HG02973 (cell line): ENCODE measurements around the gene AGAP1.

Experiments used
- ATAC-seq: cut with Tn5 transposase; IDR thresholded peaks from one replicate; pipeline ENCODE4 v1.9.1; 2021; ENCODE audit warnings: moderate library complexity; ENCODE audit not compliant: unreplicated experiment

Gene AGAP1

DNA sequence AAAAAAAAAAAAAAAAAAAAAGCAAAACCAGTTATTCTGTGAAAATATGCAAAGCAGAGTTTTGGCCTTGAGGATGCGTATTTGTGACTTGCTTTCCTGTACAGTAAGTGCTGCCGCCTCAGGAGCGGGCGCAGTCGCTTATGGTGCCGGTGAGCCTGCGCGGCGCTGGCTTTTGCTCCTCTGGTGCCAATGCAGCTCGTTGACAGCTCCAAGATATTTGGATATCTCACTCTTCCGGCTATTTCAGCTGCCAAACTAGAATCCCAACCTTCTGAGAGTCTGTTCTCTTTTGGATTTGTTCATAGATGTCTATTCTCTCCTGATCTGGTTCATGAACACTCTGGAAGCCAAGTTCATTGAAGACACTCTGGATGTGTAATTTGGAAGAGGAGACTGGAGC, 184.1 kb downstream of the AGAP1 start:
- no peak for ATAC-seq

DNA sequence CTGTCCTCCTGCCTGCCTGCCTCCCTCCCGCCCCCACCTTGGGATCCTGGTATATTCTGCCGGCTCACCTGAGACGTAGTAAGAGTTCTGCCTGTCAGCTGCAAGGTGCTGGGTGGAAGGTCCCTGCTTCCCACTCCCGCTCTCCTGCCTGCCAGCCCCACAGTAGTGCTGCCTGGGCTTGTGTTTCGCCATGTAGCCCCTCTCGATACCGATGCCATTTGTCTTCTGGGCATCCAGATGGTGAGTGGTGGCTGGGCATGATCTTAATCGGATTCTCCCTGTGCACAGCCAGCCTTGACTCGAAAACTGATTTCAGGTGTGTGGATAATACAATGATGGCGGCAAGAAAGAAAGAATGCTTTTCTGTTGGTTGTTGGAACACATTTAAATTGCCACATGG, 184.9 kb downstream of the AGAP1 start:
- no peak for ATAC-seq

DNA sequence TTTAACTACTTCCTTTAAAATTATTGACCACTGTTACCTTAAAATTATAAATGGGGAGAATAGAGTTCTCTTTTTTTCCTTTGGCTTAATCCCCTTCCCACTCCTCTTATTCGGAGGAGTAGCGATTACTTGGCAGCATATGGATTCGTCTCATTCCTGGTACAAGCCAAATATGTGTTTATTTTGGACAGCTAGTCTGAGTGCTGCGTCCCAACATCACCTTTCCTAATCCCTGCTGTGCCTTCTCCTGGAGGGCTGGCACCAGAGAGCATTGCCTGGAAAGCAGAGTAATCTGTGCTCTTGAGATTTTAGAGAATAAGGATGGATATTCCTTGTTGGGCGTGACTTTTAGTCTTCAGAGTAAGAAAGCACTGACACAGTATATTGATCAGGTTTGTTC, 185.6 kb downstream of the AGAP1 start:
- ATAC-seq, result no peak

DNA sequence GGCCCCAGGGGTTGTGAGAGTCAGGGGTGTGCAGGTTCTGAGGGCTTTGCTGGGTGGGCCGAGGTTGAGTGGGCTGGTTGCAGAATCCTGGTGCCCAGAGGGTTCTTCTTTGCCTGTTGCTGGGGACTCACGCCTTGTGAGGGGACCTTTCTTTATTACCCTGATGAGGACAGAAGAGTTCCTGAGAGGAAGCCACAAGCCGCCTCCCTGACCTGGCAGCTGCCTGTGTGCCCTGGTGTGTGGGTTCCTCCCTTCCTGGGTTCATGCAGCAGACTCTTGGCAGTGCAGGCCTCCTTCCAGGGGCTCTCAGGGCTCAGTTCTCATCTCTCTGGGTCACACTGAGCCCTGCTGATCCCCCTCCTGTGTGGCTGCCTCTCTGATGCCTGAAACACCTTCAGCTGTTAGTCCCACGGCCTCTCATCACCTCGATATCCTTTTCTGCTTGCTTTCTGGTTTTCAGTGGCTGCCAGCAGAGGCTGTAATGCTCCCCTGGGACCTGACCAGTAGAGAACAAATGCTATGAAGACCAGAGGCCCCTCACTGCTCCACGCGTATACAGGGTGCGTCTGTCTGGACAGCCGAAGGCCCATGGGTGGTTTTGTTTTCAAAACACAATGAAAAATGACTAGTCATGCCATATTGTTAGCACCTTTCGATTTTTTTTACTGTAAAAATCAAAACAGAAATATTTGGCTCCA, 191.3 kb downstream of the AGAP1 start:
- ATAC-seq, result no peak

DNA sequence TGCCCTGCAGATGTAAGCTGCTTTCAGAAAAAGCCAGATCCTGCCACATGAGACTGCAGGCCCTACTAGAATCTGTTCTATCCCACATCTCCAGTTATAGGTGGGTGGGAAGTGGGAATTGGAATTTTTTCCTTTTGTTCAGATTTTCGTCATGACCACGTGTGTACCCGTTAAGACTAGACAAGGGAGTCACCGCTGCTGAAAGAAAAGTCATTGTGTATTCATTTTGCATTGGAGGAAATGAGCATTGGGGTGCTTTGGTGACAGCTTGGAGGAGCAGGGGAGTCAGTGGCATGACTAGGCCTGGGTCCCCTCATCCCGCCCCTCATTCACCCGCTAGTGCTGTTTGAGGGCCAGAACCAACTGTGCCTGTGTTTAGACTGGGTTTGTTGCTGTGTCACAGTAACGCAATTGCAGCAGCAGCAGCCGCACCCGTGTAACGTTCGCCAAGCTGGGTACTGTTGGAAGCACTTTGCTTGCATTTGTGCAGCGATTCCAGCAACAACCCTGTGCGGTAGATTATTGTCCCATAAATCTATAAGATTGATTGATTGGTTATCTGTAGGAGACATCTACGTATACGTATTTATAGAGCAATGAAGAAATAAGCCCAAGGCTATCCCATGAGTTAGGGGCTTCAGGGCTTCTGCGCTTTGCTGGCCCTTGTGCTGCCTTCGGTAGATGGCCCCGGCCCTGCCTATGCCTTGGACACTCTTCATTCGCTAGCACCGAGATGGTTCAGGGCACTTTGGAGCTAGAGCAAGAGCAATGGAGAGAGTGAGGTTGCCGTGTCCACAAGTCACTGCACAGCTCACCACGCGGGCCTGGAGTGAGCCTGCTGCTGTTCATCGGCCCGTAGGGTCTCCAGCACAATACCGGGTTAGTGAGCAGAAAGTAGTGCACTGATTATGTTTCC, 194.9 kb downstream of the AGAP1 start:
- no peak for ATAC-seq

DNA sequence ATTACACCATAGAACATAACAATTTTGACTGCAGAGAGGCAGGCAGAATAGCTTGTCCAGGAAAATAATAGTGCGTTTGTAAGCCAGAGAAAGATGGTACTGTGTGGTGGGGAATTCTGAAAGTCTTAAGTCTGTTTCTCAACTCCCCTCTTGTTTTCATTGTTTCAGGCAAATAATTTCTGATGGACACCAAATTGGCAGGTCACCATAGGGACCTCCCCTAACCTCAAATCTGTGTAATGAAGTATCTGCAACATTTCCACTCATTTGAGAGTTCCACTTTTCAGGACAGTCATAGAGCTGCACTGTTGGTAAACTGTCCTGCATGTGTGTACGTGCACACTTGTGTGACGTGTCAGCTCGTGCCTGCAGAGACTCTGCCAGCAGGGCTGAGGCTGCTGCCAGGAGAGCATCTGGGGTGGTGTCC, 195.6 kb downstream of the AGAP1 start:
- no peak for ATAC-seq

DNA sequence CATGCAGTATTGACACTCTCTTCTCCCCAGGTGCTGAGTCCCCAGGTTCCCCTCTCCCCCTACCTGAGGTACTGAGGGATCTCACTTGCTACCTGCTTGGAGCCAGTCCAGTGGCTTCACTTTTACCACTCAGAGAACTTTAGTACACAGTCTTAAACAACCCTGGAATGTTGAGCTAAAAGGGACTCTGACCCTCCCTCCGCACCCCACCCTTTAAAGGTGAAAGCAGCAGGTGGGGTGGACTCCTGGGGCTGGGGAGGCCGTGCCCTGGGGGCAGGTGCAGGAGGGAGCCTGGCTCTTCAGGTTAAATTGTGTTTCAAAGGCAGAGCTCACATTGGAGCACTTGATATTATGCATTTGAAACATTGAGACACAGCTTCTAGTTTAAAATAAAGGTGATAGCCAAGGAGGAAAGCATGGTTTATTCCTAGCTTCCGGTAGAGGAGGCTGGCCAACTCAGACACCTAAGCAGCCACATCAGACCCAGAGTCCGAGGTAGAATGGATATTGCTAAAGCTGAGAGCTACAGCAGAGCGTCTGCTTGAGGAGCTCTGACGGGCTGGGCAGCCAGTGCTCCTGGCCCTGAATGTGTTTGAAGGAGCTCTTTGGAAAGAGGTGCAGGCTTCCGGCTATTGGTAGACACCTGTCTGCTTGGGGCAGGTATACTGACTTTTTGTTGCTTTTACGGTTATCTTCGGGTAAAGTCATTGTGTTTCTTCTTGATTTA, 196.4 kb downstream of the AGAP1 start:
- no peak for ATAC-seq

DNA sequence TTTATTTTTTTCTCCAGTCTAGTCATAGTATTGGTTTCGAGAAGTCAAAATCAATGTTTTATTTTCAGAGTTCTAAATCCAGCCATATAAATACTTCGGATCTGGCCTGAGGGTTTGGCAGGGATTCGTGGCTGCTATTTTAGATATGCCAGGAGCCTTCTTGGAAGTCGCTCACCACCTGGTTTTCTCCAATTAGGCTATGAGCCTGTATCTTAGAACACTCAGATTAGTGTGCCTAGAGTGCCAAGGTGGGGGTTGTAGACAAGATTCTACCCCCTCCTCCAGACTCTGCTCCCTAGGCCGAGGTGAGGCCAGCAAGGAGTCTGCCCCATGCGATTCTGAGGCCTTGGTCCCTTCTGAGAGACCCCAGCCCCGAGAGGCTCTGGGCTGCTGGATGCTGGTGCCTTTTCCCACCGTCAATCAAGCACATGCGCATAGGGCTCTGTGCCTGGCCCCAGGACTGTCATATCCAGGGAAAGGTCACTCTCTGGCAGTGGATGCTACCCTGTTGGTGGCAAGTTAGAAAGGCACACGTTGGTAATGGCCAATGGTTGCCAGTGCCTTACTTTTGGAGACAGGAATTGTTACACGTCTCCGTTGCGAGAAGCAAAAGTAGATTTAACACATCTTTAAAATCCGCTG, 197.1 kb downstream of the AGAP1 start:
- no peak for ATAC-seq

DNA sequence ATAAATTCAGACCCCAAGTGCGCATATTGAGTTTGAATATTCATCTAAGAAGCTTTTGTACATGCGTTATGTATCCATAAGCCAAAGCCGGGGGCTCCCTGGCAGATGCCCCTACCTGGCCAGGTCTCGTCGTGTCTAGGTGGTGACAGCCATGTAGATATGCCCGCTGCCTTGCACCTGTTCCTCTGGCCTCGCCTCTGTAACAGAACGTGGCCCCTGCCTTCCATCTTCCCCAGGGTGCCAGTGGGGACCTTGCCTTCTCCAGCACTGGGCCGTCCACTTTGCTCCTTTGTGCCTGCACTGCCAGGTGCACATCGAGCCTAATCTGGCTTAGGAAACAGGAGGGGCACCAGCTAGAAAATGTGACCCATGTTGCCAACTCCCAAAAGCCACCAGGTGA, 198.2 kb downstream of the AGAP1 start:
- no peak for ATAC-seq

DNA sequence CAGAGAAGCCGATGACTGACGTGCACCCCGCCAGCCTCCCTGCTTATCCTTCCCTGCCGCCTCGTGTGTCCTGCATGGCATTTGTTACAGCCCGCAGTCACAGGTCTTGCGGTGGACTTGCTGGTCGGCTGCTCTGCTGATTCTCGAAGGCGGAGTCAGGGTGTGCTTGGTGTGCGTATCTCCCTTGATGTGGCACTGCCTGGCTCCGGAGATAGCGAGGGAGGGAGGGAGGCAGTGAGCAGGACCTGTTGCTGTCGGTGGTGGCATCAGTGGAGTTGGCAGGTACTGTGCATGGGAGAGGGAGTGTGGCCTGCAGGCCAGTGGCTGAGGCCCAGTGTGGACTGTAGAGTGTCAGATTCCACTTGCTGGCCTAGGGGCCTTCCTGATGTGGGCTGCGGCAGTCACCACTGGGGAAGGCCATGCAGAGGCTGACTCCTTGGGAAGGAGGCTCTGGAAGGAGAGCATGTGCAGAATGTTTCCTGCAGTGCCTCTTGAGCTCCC, 198.9 kb downstream of the AGAP1 start:
- no peak for ATAC-seq

DNA sequence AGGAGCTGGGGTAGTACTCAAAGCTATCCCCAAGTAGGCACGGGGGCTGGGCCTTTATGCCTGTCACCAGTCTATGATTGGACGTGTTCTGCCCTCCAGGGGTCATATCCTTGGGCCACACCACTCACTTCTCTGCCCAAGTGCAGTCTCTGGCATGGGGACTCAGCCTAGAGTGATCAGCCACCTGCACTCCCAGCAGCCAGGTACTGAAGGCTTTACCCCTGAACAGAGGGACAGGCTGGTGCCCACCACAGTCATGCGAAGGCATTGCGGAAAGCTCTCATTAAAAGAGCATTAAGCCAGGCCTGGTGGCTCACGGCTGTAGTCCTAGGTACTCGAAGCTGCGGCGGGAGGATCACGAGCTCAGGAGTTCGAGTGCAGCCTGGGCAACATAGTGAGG, 199.4 kb downstream of the AGAP1 start:
- no peak for ATAC-seq

DNA sequence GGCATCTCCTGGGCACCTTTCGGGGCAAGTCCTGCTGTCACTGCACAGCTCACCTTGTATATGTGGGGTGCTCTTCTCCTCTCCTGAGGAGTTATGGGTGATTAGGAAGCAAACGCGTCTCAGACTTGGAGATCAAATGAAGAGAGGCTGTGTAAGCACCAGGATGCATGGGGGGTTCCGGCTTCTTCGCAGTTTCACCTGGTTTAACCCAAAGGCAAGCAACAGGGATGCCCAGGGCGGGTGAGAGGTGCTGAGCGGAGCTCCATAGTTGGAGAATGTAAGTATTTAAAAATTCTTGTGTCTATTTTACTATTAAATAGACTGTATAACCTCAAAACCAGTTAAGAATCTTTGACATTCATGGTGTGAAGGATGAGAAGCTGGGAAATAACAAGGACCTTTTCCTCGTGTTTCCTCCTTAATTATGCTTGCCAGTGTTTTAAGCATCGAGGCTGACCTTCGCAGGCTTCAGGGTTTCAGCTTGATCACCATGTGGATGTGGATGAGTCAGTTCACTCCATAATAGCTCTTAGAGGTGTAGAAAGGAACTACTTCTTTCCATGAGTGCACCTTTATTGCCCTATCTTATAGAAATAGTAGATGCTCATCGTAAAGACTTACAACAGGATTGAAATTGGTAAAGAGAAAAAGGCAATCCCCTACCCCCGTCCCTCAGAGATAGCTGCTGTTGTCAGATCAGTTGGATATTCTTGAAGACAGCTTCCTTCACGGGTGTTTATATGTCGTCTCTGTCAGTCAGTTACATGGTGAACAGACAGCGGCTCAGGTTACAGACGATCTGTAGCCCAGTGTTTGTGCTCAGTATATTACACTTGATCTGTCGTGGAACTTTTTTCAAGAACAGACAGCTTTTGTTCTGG, 201.1 kb downstream of the AGAP1 start:
- ATAC-seq, result no peak

DNA sequence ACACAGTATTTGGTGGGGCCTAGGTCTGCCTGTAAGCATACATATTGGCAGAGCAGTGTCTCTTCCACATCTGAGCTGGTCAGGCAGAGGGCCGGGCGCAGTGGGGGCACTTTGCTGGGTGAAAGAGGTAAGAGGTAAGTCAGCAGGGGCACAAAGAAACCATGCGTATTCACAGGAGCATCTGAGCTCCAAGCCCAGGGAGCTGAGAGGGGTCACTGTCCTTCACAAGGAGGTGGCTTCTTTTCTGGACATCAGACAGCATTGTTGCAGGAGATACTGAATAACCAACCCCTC, 201.7 kb downstream of the AGAP1 start:
- ATAC-seq, result no peak

DNA sequence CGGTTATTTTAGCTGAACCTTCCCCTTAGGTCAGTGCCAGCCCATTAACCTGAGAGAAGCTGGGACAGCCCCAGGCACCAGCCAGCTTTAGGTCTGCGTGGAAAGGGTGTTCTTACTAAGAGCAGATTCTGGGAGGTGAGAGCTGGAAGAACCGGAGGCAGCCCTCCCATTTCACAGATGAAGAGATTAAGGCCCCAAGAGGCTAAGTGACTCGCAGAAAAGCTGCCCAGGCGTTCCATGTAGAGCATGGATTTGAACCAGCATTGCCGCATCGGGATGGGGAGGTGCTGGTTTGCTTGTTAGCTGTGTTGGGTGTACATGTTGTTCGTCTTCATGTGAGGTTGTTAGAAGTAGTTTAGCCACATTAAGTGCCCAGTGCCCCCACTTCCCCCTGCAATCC, 203.2 kb downstream of the AGAP1 start:
- ATAC-seq, result no peak

DNA sequence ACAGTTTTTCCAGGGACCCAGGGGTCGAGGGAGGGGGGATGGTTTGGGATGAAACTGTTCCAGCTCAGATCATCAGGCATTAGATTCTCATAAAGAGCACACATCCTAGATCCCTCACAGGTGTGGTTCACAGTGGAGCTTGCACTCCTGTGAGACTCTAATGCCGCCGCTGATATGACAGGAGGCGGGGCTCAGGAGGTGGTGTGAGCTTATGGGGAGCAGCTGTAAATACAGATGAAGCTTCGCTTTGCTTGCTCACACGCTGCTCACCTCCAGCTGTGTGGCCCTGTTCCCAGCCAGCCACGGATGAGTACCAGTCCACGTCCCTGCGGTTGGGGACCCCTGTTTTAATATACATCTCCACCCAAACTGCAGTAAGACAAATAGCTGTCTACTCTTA, 204.2 kb downstream of the AGAP1 start:
- ATAC-seq, result no peak

DNA sequence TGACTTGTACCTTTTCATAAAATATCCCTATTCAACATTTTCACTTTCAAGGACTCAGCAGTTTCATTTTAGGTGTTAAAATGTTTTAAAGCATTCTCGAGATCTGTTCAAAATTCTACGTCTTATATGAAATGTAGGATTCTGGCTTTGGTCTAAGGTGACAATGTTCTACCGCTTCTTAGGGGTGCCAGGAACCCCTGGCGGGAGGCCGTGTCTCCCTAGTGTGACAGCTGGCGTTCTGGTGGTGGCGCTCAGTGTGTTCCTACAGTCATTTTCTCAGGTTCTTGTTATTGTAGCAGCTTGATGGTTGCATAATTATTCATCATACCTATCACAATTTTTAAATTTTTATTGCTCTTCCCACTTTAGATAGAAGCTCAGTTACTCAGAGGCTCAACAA, 204.6 kb downstream of the AGAP1 start:
- ATAC-seq, result no peak

DNA sequence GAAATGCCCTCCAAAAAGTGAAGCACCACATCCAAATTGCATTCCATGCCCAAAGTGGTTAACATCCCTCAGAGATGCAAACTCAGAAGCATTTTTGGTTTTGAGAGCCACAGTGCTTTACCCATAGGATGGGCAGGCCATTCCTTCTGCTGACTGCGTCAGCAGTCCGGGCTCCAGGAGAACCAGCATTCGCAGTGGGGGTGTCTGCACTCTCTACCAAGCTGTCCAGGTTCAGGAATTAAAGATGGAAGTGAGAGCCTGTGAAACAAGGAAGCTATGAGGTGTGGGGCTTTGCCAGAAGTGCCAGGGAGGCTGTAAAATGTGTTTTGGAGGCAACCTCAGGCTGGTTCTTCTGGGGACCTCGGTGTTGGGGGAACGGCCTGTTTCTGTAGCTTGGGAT, 205.7 kb downstream of the AGAP1 start:
- ATAC-seq, result no peak

DNA sequence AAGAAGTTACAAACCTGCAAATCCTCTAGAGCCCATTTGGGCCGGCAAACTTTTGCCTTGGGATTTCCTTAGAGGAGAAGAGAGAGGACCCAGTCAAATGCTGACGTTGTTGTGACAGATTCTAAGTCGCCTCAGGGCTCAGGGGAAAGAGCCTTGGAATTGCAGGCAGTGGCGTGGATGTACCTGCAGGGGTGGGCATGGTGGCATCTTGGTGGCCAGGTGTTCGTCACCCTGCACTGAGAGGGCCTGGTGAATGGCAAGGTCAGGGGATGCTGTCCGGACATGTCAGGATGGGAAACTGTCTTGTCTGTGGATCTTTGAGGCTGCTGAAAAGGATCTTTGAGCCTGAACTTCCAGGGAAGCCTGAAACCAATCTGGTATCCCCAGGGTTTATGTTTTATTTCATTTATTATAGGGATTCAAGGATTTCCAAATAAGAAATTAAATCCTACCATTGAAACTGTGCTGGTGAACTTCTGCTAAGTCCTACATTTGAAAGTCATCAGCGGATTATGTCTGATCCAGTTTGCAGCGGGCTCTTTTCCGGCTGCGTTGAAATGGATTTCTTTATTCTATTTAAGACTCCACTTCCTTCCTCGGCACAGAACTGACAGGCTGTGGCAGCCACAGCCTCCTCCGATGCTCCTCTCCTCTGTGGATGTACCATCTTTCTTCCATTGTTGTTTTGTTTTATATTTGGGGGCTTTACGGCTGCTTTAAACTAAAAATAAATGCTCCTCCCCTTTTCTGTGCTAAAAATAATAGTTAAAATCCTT, 207.6 kb downstream of the AGAP1 start:
- ATAC-seq, result no peak

DNA sequence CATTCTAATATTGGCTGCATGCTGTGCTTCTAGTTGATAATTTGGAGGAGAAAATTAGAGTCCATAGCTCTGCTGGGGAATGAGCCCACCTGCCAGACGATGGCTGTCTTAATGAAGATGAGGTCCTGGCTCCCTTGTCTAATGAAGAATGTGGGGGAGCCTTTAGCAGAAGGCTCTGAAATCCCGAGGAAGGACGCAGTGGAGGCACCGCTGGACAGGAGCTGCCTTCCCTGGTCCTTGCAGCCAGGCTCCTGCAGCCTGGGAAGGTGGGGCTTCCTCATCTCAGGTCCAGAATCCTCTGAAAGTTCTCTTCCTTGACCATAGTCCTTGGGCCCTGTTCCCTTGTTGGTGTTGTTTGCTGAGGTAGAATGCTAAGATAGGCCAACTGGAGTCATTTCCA, 208.3 kb downstream of the AGAP1 start:
- ATAC-seq, result no peak
